DND-41 (cell line): Measurements from ENCODE around the gene TRRAP.

Experiments used
- CTCF ChIP-seq: IDR thresholded peaks from 2 replicates; pipeline ENCODE4 v1.5.1; 2012; ENCODE audit warnings: borderline replicate concordance, low read length, moderate library complexity, mild to moderate bottlenecking; ENCODE audit not compliant: poor library complexity, severe bottlenecking; ENCODE audit errors: extremely low read depth
- EZH2 ChIP-seq: IDR thresholded peaks from 3 replicates; pipeline ENCODE4 v1.6.1; 2012; ENCODE audit warnings: borderline replicate concordance, low read depth, mild to moderate bottlenecking, moderate library complexity, low read length, inconsistent platforms; ENCODE audit not compliant: severe bottlenecking

- TF ChIP-seq CTCF (no peak), EZH2 (no peak)
These were observed 3.4 kb upstream of the TRRAP start for GRCh38 chr7:98874942-98875341.
